ENCODE data around the gene SMAD2.

SMAD2 gene

DNA sequence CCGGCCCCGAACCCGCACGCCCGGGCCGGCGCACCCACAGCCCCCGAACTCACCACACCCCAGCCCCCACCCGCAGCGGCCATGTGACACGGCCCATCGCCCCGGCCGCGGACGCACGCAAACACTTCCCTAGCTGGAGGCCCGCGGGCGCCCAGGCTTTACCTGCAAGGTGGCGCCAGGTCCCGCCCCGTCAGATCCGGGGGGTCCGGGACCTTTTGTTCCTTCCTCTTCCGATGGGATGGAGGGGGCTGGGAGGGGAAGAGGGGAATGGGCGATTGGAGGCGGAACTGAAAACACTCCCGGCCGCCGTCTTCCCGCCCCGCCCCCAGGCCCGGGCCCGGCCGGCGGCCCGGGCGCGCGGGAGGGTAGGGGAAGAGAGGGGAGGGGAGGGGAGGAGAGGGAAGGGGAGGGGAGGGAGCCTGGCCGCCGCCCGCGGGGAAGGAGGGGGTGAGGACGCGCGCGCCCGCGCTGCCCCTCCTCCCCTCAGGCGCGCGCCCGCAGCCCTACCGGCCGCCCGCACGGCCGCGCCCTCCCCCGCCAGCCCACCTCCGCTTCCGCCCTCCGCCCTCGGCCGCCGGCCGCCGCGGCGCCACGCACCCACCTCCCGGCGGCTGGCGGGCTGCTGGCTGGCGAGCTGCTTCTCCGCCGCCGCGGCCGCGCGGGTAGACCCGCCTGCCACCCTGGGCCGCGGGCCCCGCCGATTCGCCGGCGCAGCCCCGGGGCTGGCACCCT lies at the start of gene SMAD2:
TSS of gene SMAD2 (minus strand) at position 461 of the 732 bp plus-strand sequence. CDS start 33,903 bp downstream, outside the sequence.
- TF ChIP-seq, protein P1, sequence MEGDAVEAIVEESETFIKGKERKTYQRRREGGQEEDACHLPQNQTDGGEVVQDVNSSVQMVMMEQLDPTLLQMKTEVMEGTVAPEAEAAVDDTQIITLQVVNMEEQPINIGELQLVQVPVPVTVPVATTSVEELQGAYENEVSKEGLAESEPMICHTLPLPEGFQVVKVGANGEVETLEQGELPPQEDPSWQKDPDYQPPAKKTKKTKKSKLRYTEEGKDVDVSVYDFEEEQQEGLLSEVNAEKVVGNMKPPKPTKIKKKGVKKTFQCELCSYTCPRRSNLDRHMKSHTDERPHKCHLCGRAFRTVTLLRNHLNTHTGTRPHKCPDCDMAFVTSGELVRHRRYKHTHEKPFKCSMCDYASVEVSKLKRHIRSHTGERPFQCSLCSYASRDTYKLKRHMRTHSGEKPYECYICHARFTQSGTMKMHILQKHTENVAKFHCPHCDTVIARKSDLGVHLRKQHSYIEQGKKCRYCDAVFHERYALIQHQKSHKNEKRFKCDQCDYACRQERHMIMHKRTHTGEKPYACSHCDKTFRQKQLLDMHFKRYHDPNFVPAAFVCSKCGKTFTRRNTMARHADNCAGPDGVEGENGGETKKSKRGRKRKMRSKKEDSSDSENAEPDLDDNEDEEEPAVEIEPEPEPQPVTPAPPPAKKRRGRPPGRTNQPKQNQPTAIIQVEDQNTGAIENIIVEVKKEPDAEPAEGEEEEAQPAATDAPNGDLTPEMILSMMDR (IDR thresholded peaks at IDR 0.05; ENCODE audit: borderline replicate concordance, insufficient read depth, low read depth, low read length), result no peak
- peak within 1 kb of the TSS; percentile 86 for H3K4me3 ChIP-seq (ENCODE audit: low read depth, low read length)

GRCh38 chr18:47979611-47980200 lies 49.2 kb upstream of the SMAD2 start:
- TF ChIP-seq, protein P1 (IDR thresholded peaks at IDR 0.05; ENCODE audit: borderline replicate concordance, insufficient read depth, low read depth, low read length), result no peak
- no peak overlapping the region for H3K4me3 ChIP-seq (ENCODE audit: low read depth, low read length)

DNA sequence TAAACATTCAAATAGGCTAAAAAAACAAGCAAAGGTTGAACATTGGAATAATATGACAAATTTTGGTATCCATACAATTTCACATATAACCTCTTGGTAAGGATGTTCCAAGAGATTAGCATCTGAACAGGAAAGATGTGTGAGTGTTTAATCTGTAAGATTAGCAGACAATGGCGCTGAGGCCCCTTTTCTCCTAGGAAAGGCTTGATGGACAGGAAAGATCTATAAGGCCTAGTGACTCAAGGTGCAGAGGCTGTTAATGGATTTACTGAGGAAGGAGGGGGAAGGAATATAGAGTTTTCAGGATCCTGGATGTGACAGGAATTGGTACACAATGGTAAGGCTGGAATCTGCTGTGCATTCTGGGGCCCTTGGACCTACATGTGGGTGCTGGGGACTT lies 48.1 kb upstream of the SMAD2 start:
- no peak overlapping the region for H3K4me3 ChIP-seq (ENCODE audit: low read depth, low read length)
- TF ChIP-seq, protein P1 (IDR thresholded peaks at IDR 0.05; ENCODE audit: borderline replicate concordance, insufficient read depth, low read depth, low read length), result no peak

GRCh38 chr18:47978141-47978540 lies 47.7 kb upstream of the SMAD2 start:
- H3K4me3 ChIP-seq (ENCODE audit: low read depth, low read length), result no peak overlapping the region
- TF ChIP-seq, protein P1 (IDR thresholded peaks at IDR 0.05; ENCODE audit: borderline replicate concordance, insufficient read depth, low read depth, low read length), result no peak

GRCh38 chr18:47975701-47976100 lies 45.2 kb upstream of the SMAD2 start:
- TF ChIP-seq, protein P1 (IDR thresholded peaks at IDR 0.05; ENCODE audit: borderline replicate concordance, insufficient read depth, low read depth, low read length), result no peak
- H3K4me3 ChIP-seq (ENCODE audit: low read depth, low read length), result no peak overlapping the region

DNA sequence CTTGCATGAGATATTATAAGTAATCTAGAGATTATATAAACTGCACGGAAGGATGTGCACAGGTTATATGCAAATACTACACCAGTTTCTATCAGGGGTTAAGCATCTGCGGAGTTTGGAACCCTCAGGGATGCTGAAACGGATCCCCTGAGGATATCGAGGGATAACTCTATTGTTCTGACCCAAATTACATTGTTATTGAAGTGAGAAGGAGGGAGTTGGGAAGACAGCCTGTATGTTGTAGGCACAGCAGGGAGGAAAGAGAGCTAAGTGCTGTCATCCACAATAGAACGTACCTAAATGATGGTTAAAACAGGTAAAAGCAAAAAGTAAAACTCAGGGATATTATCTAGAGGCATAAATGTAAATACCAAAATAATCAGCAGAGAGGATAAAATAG lies 44.6 kb upstream of the SMAD2 start:
- TF ChIP-seq, protein P1 (IDR thresholded peaks at IDR 0.05; ENCODE audit: borderline replicate concordance, insufficient read depth, low read depth, low read length), result no peak
- no peak overlapping the region for H3K4me3 ChIP-seq (ENCODE audit: low read depth, low read length)

Measured in GM12875 (cell line).